Peyer's patch (tissue), 4 donors: ENCODE data around the gene SRGAP2C.
"Not testable (repeated sequence)": the region's sequence is repeated elsewhere in the genome, so short reads cannot be mapped to it uniquely, and the experiment has no call there.

Experiments
- CTCF ChIP-seq, 6 experiments: fragments of 450-650 bp in 4 of 6; fragments of 200-600 bp in 2 of 6; sonication (generic) in 1 of 6; IDR thresholded peaks; one replicate each; pipeline ENCODE4 v1.5.1; 2017 to 2019; ENCODE audit warnings: antibody characterized with exemption in 6 of 6, mild to moderate bottlenecking in 3 of 6, moderate library complexity in 1 of 6
- POLR2A ChIP-seq, 2 donors: fragments of 450-650 bp; IDR thresholded peaks; one replicate each; pipeline ENCODE4 v1.5.1; 2017; ENCODE audit warnings: antibody characterized with exemption in 2 of 2, mild to moderate bottlenecking in 2 of 2, moderate library complexity in 2 of 2

- not testable (repeated sequence) for TF ChIP-seq CTCF, POLR2A (IDR thresholded peaks at IDR 0.05)
Observed at GRCh38 chr1:121348115-121348514, 163.3 kb downstream of the SRGAP2C start.
